ENCODE data around the gene FBXO31.

Gene FBXO31

DNA sequence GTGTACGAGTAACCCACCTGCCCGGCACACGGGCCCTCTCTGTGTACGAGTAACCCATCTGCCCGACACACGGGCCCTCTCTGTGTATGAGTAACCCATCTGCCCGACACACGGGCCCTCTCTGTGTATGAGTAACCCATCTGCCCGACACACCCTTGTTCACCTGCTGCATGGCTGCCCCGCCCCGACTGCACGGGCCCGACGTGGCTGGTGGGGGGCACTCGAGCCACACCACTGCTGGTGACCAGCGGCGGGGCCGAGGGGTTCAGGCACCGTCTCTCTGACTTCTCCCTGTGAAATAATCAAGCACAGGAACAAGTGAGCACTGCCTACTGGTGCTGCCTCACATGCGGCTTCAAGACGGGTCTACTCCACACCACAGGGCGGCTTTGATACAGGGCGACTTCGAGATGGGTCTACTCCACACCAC lies 30.7 kb upstream of the FBXO31 start:
- no peak overlapping the region for H2AFZ ChIP-seq (ENCODE audit: low read depth, low read length)
- no peak overlapping the region for H3K9ac ChIP-seq (ENCODE audit: low read length)
- no peaks in the 10 kb centered on the region for H3K27me3 ChIP-seq (ENCODE audit: low read depth, low read length)
- no peak overlapping the region for H3K4me2 ChIP-seq (ENCODE audit: low read length)
- H4K20me1 ChIP-seq (ENCODE audit: insufficient read depth, low read length) = 0 out of 2 replicates have a peak, but pooled peaks cover 3% of the 10 kb centered on the region
- H3K4me3 ChIP-seq (ENCODE audit: low read length) = no peak overlapping the region
- no peaks in the 10 kb centered on the region for H3K36me3 ChIP-seq (replicated peaks; ENCODE audit: low read depth, low read length)
- 0 out of 2 replicates have a peak, but pooled peaks cover 3% of the 10 kb centered on the region for H3K4me1 ChIP-seq (ENCODE audit: low read length)
- no peak for TF ChIP-seq EZH2phosphoT487 (IDR thresholded peaks at IDR 0.05; ENCODE audit: low read depth)
- TF ChIP-seq, protein P1, sequence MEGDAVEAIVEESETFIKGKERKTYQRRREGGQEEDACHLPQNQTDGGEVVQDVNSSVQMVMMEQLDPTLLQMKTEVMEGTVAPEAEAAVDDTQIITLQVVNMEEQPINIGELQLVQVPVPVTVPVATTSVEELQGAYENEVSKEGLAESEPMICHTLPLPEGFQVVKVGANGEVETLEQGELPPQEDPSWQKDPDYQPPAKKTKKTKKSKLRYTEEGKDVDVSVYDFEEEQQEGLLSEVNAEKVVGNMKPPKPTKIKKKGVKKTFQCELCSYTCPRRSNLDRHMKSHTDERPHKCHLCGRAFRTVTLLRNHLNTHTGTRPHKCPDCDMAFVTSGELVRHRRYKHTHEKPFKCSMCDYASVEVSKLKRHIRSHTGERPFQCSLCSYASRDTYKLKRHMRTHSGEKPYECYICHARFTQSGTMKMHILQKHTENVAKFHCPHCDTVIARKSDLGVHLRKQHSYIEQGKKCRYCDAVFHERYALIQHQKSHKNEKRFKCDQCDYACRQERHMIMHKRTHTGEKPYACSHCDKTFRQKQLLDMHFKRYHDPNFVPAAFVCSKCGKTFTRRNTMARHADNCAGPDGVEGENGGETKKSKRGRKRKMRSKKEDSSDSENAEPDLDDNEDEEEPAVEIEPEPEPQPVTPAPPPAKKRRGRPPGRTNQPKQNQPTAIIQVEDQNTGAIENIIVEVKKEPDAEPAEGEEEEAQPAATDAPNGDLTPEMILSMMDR (IDR thresholded peaks at IDR 0.05; ENCODE audit: low read depth, low read length) = no peak
- H3K9me3 ChIP-seq (ENCODE audit: insufficient read depth, low read length) = no peaks in the 10 kb centered on the region
- H3K27ac ChIP-seq (ENCODE audit: low read length) = no peak overlapping the region
- no peaks in the 10 kb centered on the region for H3K79me2 ChIP-seq (ENCODE audit: low read length)

DNA sequence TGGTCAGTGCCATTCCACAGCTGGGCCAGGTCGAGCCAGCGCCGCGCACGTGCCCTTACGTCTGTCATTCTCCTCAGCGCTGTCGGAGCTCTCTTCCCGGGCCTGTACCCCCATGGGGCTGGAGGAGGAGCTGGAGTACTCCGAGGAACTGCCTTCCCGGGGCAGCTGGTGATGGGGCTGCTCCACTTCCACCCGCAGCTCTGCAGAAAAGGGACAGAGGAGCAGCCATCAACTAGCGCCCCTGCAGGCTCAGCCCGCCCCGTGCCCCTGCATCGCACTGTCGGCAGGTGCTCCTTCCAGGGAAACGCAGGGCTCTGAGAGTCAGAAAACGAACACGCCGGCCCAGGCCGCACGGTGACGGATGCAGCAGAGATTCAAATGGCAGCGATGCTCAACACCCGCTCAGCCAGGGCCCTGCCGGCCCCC lies 29.4 kb upstream of the FBXO31 start:
- Histone ChIP-seq H3K4me3 (ENCODE audit: low read length) (no peak overlapping the region), H3K4me1 (ENCODE audit: low read length) (peaks cover 3% of the 10 kb centered on the region; the same call in 1 of the 2 replicates), H4K20me1 (ENCODE audit: insufficient read depth, low read length) (peaks cover 10% of the 10 kb centered on the region; the same call in 1 of the 2 replicates), H3K9ac (ENCODE audit: low read length) (no peak overlapping the region), H3K27ac (ENCODE audit: low read length) (no peak overlapping the region), H3K36me3 (replicated peaks; ENCODE audit: low read depth, low read length) (no peaks in the 10 kb centered on the region), H3K4me2 (ENCODE audit: low read length) (no peak overlapping the region), H3K79me2 (ENCODE audit: low read length) (no peaks in the 10 kb centered on the region), H2AFZ (ENCODE audit: low read depth, low read length) (no peak overlapping the region), H3K27me3 (ENCODE audit: low read depth, low read length) (no peaks in the 10 kb centered on the region), H3K9me3 (ENCODE audit: insufficient read depth, low read length) (no peaks in the 10 kb centered on the region)
- TF ChIP-seq, protein P1 (IDR thresholded peaks at IDR 0.05; ENCODE audit: low read depth, low read length) = no peak
- TF ChIP-seq EZH2phosphoT487 (IDR thresholded peaks at IDR 0.05; ENCODE audit: low read depth) = no peak

DNA sequence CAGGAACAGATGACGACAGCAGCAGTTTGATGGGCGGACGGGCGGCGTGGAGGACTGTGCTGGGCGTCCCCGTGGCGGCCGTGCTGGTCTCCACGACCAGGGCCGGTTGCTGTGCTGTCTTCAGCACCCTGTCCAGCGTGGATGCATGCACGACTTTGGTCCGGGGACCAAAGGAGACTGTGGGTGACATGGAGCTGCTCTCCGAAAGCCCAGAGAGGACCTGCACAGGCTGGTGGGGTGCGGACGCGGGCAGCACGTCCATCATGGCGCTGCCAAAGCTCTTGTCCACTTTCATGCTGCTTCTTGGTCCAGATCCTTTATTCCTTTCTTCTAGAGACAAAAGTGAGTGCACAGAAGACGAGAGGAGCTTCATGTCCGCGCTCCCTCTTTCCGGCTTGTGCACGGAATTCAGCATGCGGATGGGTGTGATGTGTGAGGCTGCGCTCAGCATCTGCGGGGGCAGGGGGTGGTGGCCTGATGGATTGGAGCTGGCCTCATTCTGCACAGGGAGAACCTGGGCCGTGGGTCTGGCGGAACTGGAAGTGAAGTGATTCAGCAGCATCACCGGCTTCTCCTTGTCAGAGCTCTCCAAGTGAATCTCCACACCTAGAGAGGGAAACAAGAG lies 28.9 kb upstream of the FBXO31 start:
- H3K4me2 ChIP-seq (ENCODE audit: low read length) = no peak overlapping the region

More for the DNA sequence above, 28.9 kb upstream of the FBXO31 start:
- H3K36me3 ChIP-seq (replicated peaks; ENCODE audit: low read depth, low read length) = no peaks in the 10 kb centered on the region
- H3K4me3 ChIP-seq (ENCODE audit: low read length) = no peak overlapping the region
- peaks cover 15% of the 10 kb centered on the region; the same call in 1 of the 2 replicates for H4K20me1 ChIP-seq (ENCODE audit: insufficient read depth, low read length)
- TF ChIP-seq, protein P1 (IDR thresholded peaks at IDR 0.05; ENCODE audit: low read depth, low read length) = no peak
- TF ChIP-seq EZH2phosphoT487 (IDR thresholded peaks at IDR 0.05; ENCODE audit: low read depth) = no peak
- no peak overlapping the region for H3K9ac ChIP-seq (ENCODE audit: low read length)
- no peak overlapping the region for H2AFZ ChIP-seq (ENCODE audit: low read depth, low read length)
- H3K4me1 ChIP-seq (ENCODE audit: low read length) = peaks cover 8% of the 10 kb centered on the region
- H3K27ac ChIP-seq (ENCODE audit: low read length) = no peak overlapping the region
- no peaks in the 10 kb centered on the region for H3K9me3 ChIP-seq (ENCODE audit: insufficient read depth, low read length)
- H3K79me2 ChIP-seq (ENCODE audit: low read length) = no peaks in the 10 kb centered on the region
- no peaks in the 10 kb centered on the region for H3K27me3 ChIP-seq (ENCODE audit: low read depth, low read length)
